Activated naive CD4-positive, alpha-beta T cell treated with anti-CD3 and anti-CD28 coated beads, Interleukin-2, amount 50 U/mL, for 24 hours (primary cell): ENCODE measurements around the gene TACC2.
"Not testable (repeated sequence)": the region's sequence is repeated elsewhere in the genome, so short reads cannot be mapped to it uniquely, and the experiment has no call there.

ENCODE experiments used
- H3K27ac Mint-ChIP-seq: one replicate; pipeline ENCODE4 v1.8.0; 2021; ENCODE audit warnings: mild to moderate bottlenecking, mixed read lengths
- H3K27me3 Mint-ChIP-seq: one replicate; pipeline ENCODE4 v1.8.0; 2021; ENCODE audit warnings: mixed read lengths
- H3K36me3 Mint-ChIP-seq: one replicate; pipeline ENCODE4 v1.8.0; 2021; ENCODE audit warnings: mixed read lengths
- H3K4me1 Mint-ChIP-seq: one replicate; pipeline ENCODE4 v1.8.0; 2021; ENCODE audit warnings: mixed read lengths
- H3K4me3 Mint-ChIP-seq: one replicate; pipeline ENCODE4 v1.8.0; 2021; ENCODE audit warnings: mild to moderate bottlenecking, mixed read lengths
- H3K9me3 Mint-ChIP-seq: one replicate; pipeline ENCODE4 v1.8.0; 2021; ENCODE audit warnings: mixed read lengths

Gene TACC2

DNA sequence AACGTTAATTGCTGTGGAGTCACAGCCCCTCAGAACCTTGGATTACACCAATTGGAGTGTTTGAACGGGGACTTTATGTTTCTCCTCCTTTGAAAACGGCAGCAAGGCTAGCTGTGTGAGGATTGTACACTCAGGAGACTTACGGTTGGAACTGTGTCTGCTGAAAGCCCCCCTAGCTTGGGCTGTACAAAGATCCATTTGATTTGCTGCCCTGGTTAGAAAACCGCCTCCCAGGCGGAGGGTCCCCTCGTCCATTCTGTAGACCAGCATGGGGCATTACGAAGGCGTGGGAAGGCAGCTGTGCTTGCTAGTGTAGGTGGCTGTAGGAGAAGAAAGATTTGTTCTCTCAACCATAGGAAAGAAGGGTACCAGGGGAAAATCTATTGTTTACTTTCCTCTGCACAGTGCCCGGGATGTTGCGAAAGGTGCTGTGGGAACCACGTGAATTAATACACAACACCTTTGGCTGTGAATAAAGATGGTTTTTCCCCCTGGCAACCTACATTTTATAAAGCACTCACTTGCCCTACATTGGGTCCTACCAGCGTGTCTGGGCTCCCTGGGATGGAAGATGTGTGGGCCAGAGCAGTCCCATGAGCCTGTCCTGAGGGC, 208.8 kb downstream of the TACC2 start:
- H3K27me3 Mint-ChIP-seq, result no peaks in the 10 kb centered on the region
- H3K27ac Mint-ChIP-seq, result no peak overlapping the region
- H3K4me1 Mint-ChIP-seq, result no peaks in the 10 kb centered on the region
- H3K9me3 Mint-ChIP-seq, result no peaks in the 10 kb centered on the region
- no peak overlapping the region for H3K4me3 Mint-ChIP-seq
- H3K36me3 Mint-ChIP-seq, result no peaks in the 10 kb centered on the region

DNA sequence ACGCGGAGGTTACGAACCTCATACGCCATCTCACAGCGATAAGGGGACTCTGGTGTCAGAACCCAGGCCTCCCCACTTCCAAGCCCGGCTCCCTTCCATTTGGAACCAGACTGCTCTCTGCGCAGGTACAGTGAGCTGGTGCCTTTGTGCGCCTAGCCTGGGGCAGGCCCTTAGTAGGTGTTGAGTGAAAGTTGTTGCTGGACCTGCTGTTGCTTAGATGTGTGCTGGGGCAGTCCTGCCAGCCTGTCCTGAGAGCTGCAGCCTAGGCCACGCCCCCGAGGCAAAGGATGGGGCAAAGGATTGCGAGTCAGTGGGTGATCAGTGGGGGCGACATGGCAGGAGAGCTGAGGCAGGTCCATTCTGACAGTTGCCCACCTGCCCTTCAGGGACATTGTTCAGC, 209.7 kb downstream of the TACC2 start:
- Mint-ChIP-seq H3K36me3 (no peaks in the 10 kb centered on the region), H3K4me1 (no peaks in the 10 kb centered on the region), H3K27me3 (no peaks in the 10 kb centered on the region), H3K27ac (no peak overlapping the region), H3K4me3 (no peak overlapping the region), H3K9me3 (no peaks in the 10 kb centered on the region)

DNA sequence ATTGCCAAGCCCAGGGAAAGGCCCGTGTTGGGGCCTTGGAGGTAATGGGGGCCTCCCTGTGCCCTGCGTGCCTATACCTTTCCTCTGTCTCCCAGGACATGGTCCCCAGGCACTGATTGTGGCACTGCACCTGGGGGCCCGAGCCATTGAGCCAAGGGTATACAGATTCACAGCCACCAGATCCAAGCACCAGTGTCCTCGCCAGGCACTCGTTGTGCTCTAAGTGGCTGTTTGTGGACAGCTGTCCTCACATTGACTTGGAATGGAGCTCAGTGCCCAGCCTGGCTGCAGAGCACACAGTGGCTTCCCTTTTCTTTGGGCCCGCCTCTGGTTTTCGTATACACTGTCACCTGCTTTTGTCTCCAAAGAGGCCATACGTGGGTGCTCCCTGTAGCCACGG, 210.1 kb downstream of the TACC2 start:
- Mint-ChIP-seq H3K9me3 (no peaks in the 10 kb centered on the region), H3K4me3 (no peak overlapping the region), H3K27ac (no peak overlapping the region), H3K27me3 (no peaks in the 10 kb centered on the region), H3K4me1 (no peaks in the 10 kb centered on the region), H3K36me3 (no peaks in the 10 kb centered on the region)

DNA sequence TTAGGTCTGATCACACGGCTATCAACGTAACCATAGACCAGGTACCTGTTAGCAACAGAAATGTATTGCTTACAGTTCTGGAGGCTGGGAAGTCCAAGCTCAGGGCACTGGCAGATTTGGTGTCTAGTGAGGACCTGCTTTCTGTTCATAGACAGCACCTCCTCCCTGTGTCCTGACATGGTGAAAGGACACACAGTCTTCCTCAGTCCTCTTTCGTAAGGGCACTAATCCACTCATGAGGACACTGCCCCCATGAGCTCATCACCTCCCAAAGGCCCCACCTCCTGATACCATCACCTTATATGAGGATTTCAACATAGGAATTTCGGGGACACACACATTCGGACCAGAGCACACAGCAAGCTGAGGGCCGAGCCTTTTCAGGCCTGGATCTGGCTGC, 210.7 kb downstream of the TACC2 start:
- Mint-ChIP-seq H3K36me3 (no peaks in the 10 kb centered on the region), H3K4me3 (no peak overlapping the region), H3K9me3 (no peaks in the 10 kb centered on the region), H3K4me1 (no peaks in the 10 kb centered on the region), H3K27me3 (no peaks in the 10 kb centered on the region), H3K27ac (no peak overlapping the region)

DNA sequence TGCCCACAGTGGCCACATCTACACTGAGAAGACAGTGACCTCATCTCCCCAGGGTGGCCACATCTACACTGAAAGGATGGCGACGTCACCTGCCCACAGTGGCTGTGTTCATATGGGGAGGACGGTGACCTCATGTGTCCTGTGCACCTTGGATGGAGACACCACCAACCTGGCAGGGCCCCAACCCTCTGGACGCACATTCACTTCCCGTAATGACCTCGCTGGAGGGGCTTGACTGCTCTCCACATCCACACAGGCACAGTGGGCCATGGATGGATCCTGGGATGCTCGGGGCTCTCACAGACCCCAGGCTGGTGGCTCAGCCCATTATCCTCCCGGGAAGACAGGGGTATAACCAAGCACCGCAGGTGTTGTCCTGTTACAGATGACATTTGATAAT, 212.4 kb downstream of the TACC2 start:
- no peaks in the 10 kb centered on the region for H3K4me1 Mint-ChIP-seq
- no peak overlapping the region for H3K27ac Mint-ChIP-seq
- no peak overlapping the region for H3K4me3 Mint-ChIP-seq
- H3K9me3 Mint-ChIP-seq, result no peaks in the 10 kb centered on the region
- no peaks in the 10 kb centered on the region for H3K36me3 Mint-ChIP-seq
- H3K27me3 Mint-ChIP-seq, result no peaks in the 10 kb centered on the region

DNA sequence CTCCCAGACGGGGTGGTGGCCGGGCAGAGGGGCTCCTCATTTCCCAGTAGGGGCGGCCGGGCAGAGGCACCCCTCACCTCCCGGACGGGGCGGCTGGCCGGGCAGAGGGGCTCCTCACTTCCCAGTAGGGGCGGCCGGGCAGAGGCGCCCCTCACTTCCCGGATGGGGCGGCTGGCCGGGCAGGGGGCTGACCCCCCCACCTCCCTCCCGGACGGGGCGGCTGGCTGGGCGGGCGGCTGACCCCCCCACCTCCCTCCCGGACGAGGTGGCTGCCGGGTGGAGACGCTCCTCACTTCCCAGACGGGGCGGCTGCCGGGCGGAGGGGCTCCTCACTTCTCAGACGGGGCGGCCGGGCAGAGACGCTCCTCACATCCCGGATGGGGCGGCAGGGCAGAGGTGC, 214.2 kb downstream of the TACC2 start:
- not testable (repeated sequence) for H3K36me3 Mint-ChIP-seq, H3K27ac Mint-ChIP-seq, H3K4me3 Mint-ChIP-seq, H3K4me1 Mint-ChIP-seq, H3K9me3 Mint-ChIP-seq, H3K27me3 Mint-ChIP-seq

DNA sequence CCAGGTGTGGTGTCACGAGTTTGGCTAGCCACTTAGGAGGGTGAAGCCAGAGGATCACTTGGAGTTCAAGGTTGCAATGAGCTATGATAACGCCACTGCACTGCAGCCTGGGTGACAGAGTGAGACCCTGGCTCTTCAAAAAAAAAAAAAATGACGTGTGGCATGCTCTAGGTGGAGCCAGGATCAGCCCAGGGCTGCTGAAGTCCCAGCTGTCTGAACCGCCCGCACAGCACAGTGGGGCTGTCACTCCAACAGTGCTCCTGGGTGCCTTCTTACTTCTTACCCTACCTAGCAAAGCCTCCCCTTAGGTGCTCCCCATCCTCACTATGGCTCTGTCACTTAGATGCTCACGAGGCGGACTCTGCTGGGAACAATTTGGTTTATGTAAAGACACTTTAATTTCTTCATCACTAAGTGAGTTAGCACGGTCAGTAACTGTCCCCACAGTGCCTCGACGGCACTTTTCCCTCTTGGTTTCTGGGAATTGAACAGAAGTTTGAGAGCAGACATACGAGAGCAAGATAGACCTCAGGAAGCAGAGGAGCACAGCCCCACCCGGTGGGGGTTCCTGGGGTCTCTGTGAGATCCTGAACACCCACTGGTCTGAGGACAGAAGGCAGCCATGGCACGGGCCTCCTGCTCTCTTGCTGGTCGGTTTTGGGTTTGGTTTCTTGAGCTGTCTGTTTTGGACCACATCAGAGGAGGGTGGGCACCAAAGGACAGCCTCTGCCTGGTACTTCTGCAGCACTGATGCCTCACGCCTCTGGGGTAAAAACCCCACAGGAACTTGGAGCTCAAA, 215.9 kb downstream of the TACC2 start:
- Mint-ChIP-seq H3K27me3 (no peaks in the 10 kb centered on the region), H3K4me3 (no peak overlapping the region), H3K9me3 (no peaks in the 10 kb centered on the region), H3K27ac (no peak overlapping the region), H3K36me3 (no peaks in the 10 kb centered on the region), H3K4me1 (no peaks in the 10 kb centered on the region)

DNA sequence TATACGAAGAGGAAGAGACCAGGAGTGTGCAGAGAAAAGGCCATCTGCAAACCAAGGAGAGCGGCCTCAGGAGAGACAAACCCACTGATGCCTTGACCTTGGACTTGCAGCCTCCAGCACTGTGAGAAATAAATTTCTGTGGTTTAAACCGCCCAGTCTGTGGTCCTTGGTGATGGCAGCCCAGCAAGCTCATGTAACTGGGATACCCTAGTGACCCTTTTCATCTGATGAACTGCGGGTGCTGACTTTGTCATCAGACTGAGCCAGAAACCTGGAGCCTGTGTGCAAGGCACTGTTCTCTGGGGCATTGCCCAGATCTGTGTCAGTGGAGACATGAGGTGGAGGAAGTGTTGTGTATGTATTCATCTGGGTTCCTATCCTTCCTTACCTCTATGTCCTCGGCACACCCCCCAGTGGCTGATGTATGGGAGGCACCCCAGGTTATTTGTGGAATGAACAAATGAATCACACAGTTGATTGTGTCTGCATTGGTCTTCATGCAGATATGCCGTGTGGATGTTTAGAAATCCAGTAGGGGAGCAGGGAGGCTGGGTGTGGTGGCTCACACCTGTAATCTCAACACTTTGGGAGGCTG, 217.6 kb downstream of the TACC2 start:
- Mint-ChIP-seq H3K27ac (no peak overlapping the region), H3K4me1 (no peaks in the 10 kb centered on the region), H3K9me3 (no peaks in the 10 kb centered on the region), H3K4me3 (no peak overlapping the region), H3K27me3 (peaks cover 3% of the 10 kb centered on the region), H3K36me3 (no peaks in the 10 kb centered on the region)

DNA sequence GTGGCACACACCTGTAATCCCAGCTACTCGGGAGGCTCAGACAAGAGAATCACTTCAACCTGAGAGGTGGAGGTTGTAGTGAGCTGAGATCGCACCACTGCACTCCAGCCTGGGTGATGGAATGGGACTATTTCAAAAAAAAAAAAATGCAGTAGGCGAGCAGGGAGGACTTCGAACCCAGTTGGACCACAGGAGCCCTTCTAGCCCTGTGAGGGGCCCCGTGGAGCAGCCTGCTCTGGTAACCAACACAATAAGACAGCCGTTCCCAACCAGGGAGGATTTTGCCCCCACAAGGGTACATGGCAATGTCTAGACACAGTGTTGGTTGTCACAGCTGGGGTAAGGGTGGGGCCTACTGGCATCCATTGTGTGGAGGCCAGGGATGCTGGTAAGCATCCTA, 218.2 kb downstream of the TACC2 start:
- peaks cover 3% of the 10 kb centered on the region for H3K27me3 Mint-ChIP-seq

DNA sequence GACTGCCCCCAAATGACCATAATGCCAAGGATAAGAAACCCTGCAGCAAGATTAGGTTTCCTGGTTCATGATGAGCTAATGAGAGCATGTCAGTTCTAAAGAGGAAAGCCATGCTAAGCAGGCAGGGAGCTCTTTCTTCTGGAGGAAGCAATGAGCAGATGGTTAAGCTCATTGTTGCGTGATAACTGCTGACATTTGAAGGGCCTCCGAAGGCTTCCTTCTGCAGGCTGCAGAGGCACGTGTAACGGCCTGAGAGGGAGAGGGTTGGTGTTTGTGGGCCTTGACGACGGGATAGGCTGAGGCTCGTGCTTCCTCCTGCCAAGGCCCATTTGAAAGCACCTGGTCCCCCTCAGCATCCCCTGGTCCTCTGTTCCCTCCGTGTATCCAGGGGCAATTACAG, 218.6 kb downstream of the TACC2 start:
- no peak overlapping the region for H3K4me3 Mint-ChIP-seq
- H3K27me3 Mint-ChIP-seq, result peaks cover 3% of the 10 kb centered on the region
- no peaks in the 10 kb centered on the region for H3K9me3 Mint-ChIP-seq

More for the DNA sequence above, 218.2 kb downstream of the TACC2 start:
- H3K4me1 Mint-ChIP-seq, result no peaks in the 10 kb centered on the region
- H3K9me3 Mint-ChIP-seq, result no peaks in the 10 kb centered on the region
- no peak overlapping the region for H3K4me3 Mint-ChIP-seq
- H3K36me3 Mint-ChIP-seq, result no peaks in the 10 kb centered on the region
- no peak overlapping the region for H3K27ac Mint-ChIP-seq

DNA sequence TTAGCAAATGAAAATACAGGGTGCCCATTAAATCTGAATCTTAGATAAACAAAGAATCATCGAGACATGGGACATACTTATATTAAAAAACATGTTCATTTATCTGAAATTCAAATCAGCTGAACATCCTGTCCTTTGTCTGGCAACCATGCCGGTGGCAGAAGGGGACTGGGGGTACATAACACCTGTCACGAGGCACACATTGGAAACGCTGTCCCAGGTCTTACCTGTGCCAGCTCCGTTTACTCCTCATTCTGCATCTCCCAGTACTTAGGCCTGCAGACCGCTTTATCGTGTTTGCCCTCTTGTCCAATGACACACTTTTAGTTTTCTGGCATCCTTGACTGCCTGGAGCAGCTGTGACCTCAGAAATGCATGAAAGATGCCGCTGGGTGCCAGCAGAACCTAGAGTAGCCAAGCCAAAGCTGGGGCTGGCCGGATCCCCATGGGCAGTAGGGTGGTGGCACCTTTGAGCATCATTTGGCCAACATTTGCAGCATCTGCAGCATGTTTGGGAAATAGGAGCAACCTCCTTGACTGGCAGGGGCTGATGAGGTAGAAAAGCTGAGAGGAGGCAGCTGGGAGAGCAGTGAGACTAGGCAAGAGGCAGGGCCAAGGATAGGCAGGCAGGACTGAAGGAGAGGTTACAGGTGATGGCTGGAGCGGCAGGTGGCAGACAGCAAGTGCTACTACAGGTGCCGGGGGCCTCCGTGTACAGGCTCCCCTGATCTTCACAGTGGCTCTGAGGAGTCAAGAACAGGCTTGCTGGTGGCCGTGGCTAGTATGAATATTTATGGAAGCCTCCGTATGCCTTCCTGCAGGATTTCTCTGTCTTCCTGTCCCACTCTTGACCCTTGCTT, 219.8 kb downstream of the TACC2 start:
- H3K27me3 Mint-ChIP-seq, result peaks cover 3% of the 10 kb centered on the region
- no peaks in the 10 kb centered on the region for H3K36me3 Mint-ChIP-seq
- H3K9me3 Mint-ChIP-seq, result no peaks in the 10 kb centered on the region
- no peak overlapping the region for H3K4me3 Mint-ChIP-seq
- H3K4me1 Mint-ChIP-seq, result no peaks in the 10 kb centered on the region
- no peak overlapping the region for H3K27ac Mint-ChIP-seq

More for the DNA sequence above, 218.6 kb downstream of the TACC2 start:
- Mint-ChIP-seq H3K27ac (no peak overlapping the region), H3K36me3 (no peaks in the 10 kb centered on the region), H3K4me1 (no peaks in the 10 kb centered on the region)

DNA sequence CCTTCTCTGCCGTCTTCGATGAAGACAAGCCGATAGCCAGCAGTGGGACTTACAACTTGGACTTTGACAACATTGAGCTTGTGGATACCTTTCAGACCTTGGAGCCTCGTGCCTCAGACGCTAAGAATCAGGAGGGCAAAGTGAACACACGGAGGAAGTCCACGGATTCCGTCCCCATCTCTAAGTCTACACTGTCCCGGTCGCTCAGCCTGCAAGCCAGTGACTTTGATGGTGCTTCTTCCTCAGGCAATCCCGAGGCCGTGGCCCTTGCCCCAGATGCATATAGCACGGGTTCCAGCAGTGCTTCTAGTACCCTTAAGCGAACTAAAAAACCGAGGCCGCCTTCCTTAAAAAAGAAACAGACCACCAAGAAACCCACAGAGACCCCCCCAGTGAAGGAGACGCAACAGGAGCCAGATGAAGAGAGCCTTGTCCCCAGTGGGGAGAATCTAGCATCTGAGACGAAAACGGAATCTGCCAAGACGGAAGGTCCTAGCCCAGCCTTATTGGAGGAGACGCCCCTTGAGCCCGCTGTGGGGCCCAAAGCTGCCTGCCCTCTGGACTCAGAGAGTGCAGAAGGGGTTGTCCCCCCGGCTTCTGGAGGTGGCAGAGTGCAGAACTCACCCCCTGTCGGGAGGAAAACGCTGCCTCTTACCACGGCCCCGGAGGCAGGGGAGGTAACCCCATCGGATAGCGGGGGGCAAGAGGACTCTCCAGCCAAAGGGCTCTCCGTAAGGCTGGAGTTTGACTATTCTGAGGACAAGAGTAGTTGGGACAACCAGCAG, 221.7 kb downstream of the TACC2 start:
- Mint-ChIP-seq H3K27ac (no peak overlapping the region), H3K9me3 (no peaks in the 10 kb centered on the region), H3K4me3 (no peak overlapping the region), H3K4me1 (no peaks in the 10 kb centered on the region), H3K36me3 (no peaks in the 10 kb centered on the region), H3K27me3 (peaks cover 5% of the 10 kb centered on the region)

DNA sequence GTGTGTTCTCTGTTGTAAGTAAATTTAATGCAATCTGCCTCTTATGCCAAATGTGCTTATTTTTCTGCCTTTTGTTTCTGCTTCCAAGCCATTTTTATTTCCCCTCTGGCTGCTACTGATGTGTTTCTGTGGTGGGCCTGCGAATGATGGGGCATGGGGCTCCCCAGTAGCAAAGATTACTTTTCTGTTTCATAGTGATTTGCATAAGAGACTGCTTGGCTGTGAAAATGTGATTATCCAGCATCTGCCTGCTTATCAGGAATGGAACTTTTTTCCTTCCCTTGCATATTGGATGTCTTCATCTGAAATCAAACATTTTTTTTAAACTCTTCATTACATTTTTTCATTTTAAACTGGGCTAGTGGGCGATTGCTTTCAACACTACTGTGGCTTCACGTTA, 224.4 kb downstream of the TACC2 start:
- no peaks in the 10 kb centered on the region for H3K9me3 Mint-ChIP-seq
- H3K4me1 Mint-ChIP-seq, result no peaks in the 10 kb centered on the region
- H3K36me3 Mint-ChIP-seq, result no peaks in the 10 kb centered on the region
- H3K27me3 Mint-ChIP-seq, result peaks cover 5% of the 10 kb centered on the region
- no peak overlapping the region for H3K4me3 Mint-ChIP-seq
- H3K27ac Mint-ChIP-seq, result no peak overlapping the region

DNA sequence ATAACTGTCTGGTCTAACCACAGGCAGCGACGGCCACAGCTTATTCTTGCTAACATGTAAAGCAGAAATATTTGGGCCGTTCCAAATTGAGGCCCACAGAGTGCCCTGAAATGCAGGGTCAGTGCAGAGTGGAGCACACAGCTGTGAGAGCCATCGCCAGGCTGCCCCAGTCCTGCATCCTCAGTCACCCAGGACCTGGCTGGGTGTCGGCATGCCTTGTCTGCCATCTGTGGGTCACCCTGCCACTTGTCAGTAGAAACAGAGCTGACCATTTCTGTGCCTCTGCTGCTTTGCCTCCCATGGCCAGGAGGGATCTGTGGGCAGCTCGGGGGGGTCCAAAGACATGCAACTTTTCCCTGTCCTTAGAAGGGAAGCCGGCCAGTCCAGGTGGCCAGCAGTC, 224.8 kb downstream of the TACC2 start:
- peaks cover 5% of the 10 kb centered on the region for H3K27me3 Mint-ChIP-seq
- H3K4me3 Mint-ChIP-seq, result no peak overlapping the region

DNA sequence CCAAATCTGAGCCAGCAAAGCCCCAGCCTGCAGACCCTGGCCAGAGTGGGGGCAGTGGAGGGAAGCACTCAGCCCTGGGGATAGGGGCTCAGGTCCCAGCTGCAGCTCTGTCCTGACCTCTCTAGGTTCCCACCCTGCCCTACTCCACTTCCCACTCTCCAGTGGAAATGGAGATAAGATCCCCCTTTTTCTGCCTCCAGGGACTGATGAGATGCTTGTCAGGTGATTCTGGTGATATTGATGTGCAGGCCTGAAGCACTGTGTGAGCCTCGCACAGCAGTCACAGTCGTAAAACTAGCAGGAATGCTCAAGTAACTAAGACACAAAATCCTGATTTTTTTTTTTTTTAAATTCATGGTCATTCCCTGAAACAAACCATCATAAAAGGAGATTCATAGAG, 227.1 kb downstream of the TACC2 start:
- H3K27ac Mint-ChIP-seq, result no peak overlapping the region
- H3K4me3 Mint-ChIP-seq, result no peak overlapping the region
- H3K36me3 Mint-ChIP-seq, result no peaks in the 10 kb centered on the region
- H3K4me1 Mint-ChIP-seq, result no peaks in the 10 kb centered on the region
- H3K9me3 Mint-ChIP-seq, result no peaks in the 10 kb centered on the region
- peaks cover 5% of the 10 kb centered on the region for H3K27me3 Mint-ChIP-seq

More for the DNA sequence above, 224.8 kb downstream of the TACC2 start:
- no peaks in the 10 kb centered on the region for H3K36me3 Mint-ChIP-seq
- H3K4me1 Mint-ChIP-seq, result no peaks in the 10 kb centered on the region
- no peak overlapping the region for H3K27ac Mint-ChIP-seq
- H3K9me3 Mint-ChIP-seq, result no peaks in the 10 kb centered on the region
